HG03175 (cell line): ENCODE measurements around the gene TAAR8.
"Not testable (repeated sequence)": the region's sequence is repeated elsewhere in the genome, so short reads cannot be mapped to it uniquely, and the experiment has no call there.

Source experiments
- ATAC-seq: cut with Tn5 transposase; IDR thresholded peaks from one replicate; pipeline ENCODE4 v1.9.1; 2021; ENCODE audit warnings: mild to moderate bottlenecking, moderate library complexity; ENCODE audit not compliant: unreplicated experiment

Gene TAAR8

GRCh38 chr6:132552372-132552771, at the start of gene TAAR8:
TAAR8 (plus strand) TSS chr6:132552672; CDS start chr6:132552693, 21 bp downstream.
- ATAC-seq: no peak

GRCh38 chr6:132504757-132505156, 47.7 kb upstream of the TAAR8 start:
- no peak for ATAC-seq

GRCh38 chr6:132505158-132505557, 47.3 kb upstream of the TAAR8 start:
- ATAC-seq: no peak

GRCh38 chr6:132506461-132506860, 46.0 kb upstream of the TAAR8 start:
- ATAC-seq: no peak

- no peak for ATAC-seq
Observed at GRCh38 chr6:132506869-132507808, 45.3 kb upstream of the TAAR8 start.

- no peak for ATAC-seq
Observed at GRCh38 chr6:132511210-132511830, 41.2 kb upstream of the TAAR8 start.

- ATAC-seq: peak; percentile 29
Observed at GRCh38 chr6:132511831-132512220, 40.6 kb upstream of the TAAR8 start.

- ATAC-seq: no peak
Observed at GRCh38 chr6:132512342-132512637, 40.2 kb upstream of the TAAR8 start.

- ATAC-seq: peak; percentile 89
Observed at GRCh38 chr6:132512638-132513632, 39.5 kb upstream of the TAAR8 start, which contains the start of gene STX7. STX7 (minus strand) TSS chr6:132513116; CDS start chr6:132503530, 9,586 bp downstream.

- ATAC-seq: no peak
Observed at GRCh38 chr6:132513831-132514545, 38.5 kb upstream of the TAAR8 start.

- ATAC-seq: no peak
Observed at GRCh38 chr6:132515386-132515785, 37.1 kb upstream of the TAAR8 start.

GRCh38 chr6:132520953-132521352, 31.5 kb upstream of the TAAR8 start:
- no peak for ATAC-seq

GRCh38 chr6:132524646-132525045, 27.8 kb upstream of the TAAR8 start:
- ATAC-seq: no peak

- ATAC-seq: no peak
Observed at GRCh38 chr6:132525866-132526265, 26.6 kb upstream of the TAAR8 start.

- no peak for ATAC-seq
Observed at GRCh38 chr6:132526461-132526860, 26.0 kb upstream of the TAAR8 start.

- ATAC-seq: no peak
Observed at GRCh38 chr6:132527791-132528190, 24.7 kb upstream of the TAAR8 start.

GRCh38 chr6:132530293-132530974, 22.0 kb upstream of the TAAR8 start:
- ATAC-seq: peak; percentile 90

- not testable (repeated sequence) for ATAC-seq
Observed at GRCh38 chr6:132534546-132534945, 17.9 kb upstream of the TAAR8 start.

GRCh38 chr6:132537145-132537544, 15.3 kb upstream of the TAAR8 start:
- ATAC-seq: no peak

- ATAC-seq: no peak
Observed at GRCh38 chr6:132537977-132538376, 14.5 kb upstream of the TAAR8 start, which contains the start of gene TAAR9. TAAR9 (plus strand) TSS chr6:132538277; CDS start chr6:132538290, 13 bp downstream.
